Thymus (tissue), 11 donors: ENCODE measurements around the gene GSTP1. TPM values are rescaled to one million over a fixed set of nuclear protein-coding genes. Genes with fewer than 3 reads are reported as not detected.
"Not testable (repeated sequence)": the region's sequence is repeated elsewhere in the genome, so short reads cannot be mapped to it uniquely, and the experiment has no call there.

Experiments used
- DNase-seq, 9 donors: peaks; one replicate each; pipeline ENCODE4 v3.0.0-alpha.2; 2013; ENCODE audit warnings: low spot score in 9 of 9, low read depth in 6 of 9, missing footprints in 1 of 9
- H3K27ac ChIP-seq, 2 donors: one replicate each; pipeline ENCODE4 v1.5.1; 2013; ENCODE audit warnings: control low read depth in 1 of 2, low read depth in 1 of 2, low read length in 1 of 2, mild to moderate bottlenecking in 1 of 2, moderate library complexity in 1 of 2
- H3K27me3 ChIP-seq, 2 donors: one replicate each; pipeline ENCODE4 v1.5.1; 2013; ENCODE audit warnings: low read length in 1 of 2; ENCODE audit not compliant: control insufficient read depth in 2 of 2, insufficient read depth in 1 of 2
- H3K36me3 ChIP-seq, 2 donors: one replicate each; pipeline ENCODE4 v1.5.1; 2013; ENCODE audit warnings: low read length in 1 of 2, mild to moderate bottlenecking in 1 of 2, moderate library complexity in 1 of 2; ENCODE audit not compliant: control insufficient read depth in 2 of 2, insufficient read depth in 2 of 2
- H3K4me1 ChIP-seq, 2 donors: one replicate each; pipeline ENCODE4 v1.5.1; 2013; ENCODE audit warnings: low read length in 2 of 2; ENCODE audit not compliant: control insufficient read depth in 2 of 2, insufficient read depth in 2 of 2
- H3K4me3 ChIP-seq, 2 donors: one replicate each; pipeline ENCODE4 v1.5.1; 2013; ENCODE audit warnings: low read length in 2 of 2, control low read depth in 1 of 2, mild to moderate bottlenecking in 1 of 2
- H3K9me3 ChIP-seq, 2 donors: one replicate each; pipeline ENCODE4 v1.5.1; 2013; ENCODE audit warnings: low read length in 1 of 2, mild to moderate bottlenecking in 1 of 2; ENCODE audit not compliant: control insufficient read depth in 2 of 2, insufficient read depth in 1 of 2
- WGBS: extraction: QIAGEN DNeasy Blood & Tissue Kit; methylation state at CpG from one replicate; pipeline ENCODE4 v1.1.7; 2013; 5-methylcytosine and 5-hydroxymethylcytosine counted together
- polyA plus RNA-seq: library from polyadenylated mRNA; stranded (reverse); fragments of 200-250 nt; gene quantifications from one replicate; pipeline ENCODE4 v1.2.3, GENCODE V29; 2013
- total RNA-seq: library from RNA; stranded (reverse); fragments of 120-200 nt; gene quantifications from one replicate; pipeline ENCODE4 v1.2.4, GENCODE V29; 2013
- donor health status: healthy.

The GSTP1 gene
- total and polyA plus RNA-seq, 2 donors = 389 to 630 TPM

GRCh38 chr11:67619683-67620618 lies 36.3 kb downstream of the GSTP1 start:
- not testable (repeated sequence) for H3K9me3 ChIP-seq, H3K4me3 ChIP-seq, H3K27ac ChIP-seq, H3K36me3 ChIP-seq, H3K27me3 ChIP-seq, DNase-seq
- WGBS = 79% methylated on average over 33 of the region's 33 CpGs
- peaks cover 25 to 35% of the 10 kb centered on the region in 2 donors for H3K4me1 ChIP-seq

- not testable (repeated sequence) for H3K4me3 ChIP-seq, H3K9me3 ChIP-seq, H3K27ac ChIP-seq, DNase-seq, H3K36me3 ChIP-seq, H3K27me3 ChIP-seq
- H3K4me1 ChIP-seq = peaks cover 19 to 30% of the 10 kb centered on the region in 2 donors
- WGBS = 95% methylated on average over 13 of the region's 13 CpGs
Observed at GRCh38 chr11:67620621-67621020, 37.0 kb downstream of the GSTP1 start.

GRCh38 chr11:67621928-67622327 lies 38.3 kb downstream of the GSTP1 start:
- WGBS = 89% methylated on average over 3 of the region's 3 CpGs
- peaks cover 11 to 17% of the 10 kb centered on the region in 2 donors for H3K4me1 ChIP-seq
- DNase-seq, H3K27me3 ChIP-seq, H3K36me3 ChIP-seq, H3K9me3 ChIP-seq, H3K27ac ChIP-seq, H3K4me3 ChIP-seq: not testable (repeated sequence)

GRCh38 chr11:67622905-67623304 lies 39.3 kb downstream of the GSTP1 start:
- H3K4me3 ChIP-seq, H3K27me3 ChIP-seq, DNase-seq, H3K4me1 ChIP-seq, H3K36me3 ChIP-seq, H3K9me3 ChIP-seq, H3K27ac ChIP-seq: not testable (repeated sequence)
- WGBS = 93% methylated on average over 7 of the region's 7 CpGs

GRCh38 chr11:67623795-67624194 lies 40.2 kb downstream of the GSTP1 start:
- H3K4me3 ChIP-seq, H3K27me3 ChIP-seq, H3K27ac ChIP-seq, H3K4me1 ChIP-seq, H3K36me3 ChIP-seq, H3K9me3 ChIP-seq, DNase-seq: not testable (repeated sequence)
- 100% methylated on average over 1 of the region's 1 CpG for WGBS

- DNase-seq, H3K9me3 ChIP-seq, H3K4me3 ChIP-seq, H3K27me3 ChIP-seq, H3K27ac ChIP-seq, H3K36me3 ChIP-seq: not testable (repeated sequence)
- peaks cover 7 to 21% of the 10 kb centered on the region in 2 donors for H3K4me1 ChIP-seq
- 97% methylated on average over 10 of the region's 10 CpGs for WGBS
Observed at GRCh38 chr11:67626131-67626833, 42.7 kb downstream of the GSTP1 start.

- peaks cover 0 to 4% of the 10 kb centered on the region in 2 donors for H3K9me3 ChIP-seq
- H3K4me1 ChIP-seq = peaks cover 7 to 22% of the 10 kb centered on the region in 2 donors
- H3K36me3 ChIP-seq = no peaks in the 10 kb centered on the region
- H3K27me3 ChIP-seq = no peaks in the 10 kb centered on the region
- H3K4me3 ChIP-seq = no peak overlapping the region
- no peak overlapping the region for H3K27ac ChIP-seq
- no peak for DNase-seq
- WGBS = 97% methylated on average over 10 of the region's 10 CpGs
Observed at GRCh38 chr11:67626970-67627369, 43.4 kb downstream of the GSTP1 start.

GRCh38 chr11:67627441-67627811 lies 43.8 kb downstream of the GSTP1 start:
- Histone ChIP-seq H3K27me3 (no peaks in the 10 kb centered on the region), H3K9me3 (peaks cover 0 to 4% of the 10 kb centered on the region in 2 donors), H3K4me1 (peaks cover 7 to 22% of the 10 kb centered on the region in 2 donors), H3K4me3 (no peak overlapping the region), H3K36me3 (no peaks in the 10 kb centered on the region), H3K27ac (no peak overlapping the region)
- no peak for DNase-seq
- WGBS = 97% methylated on average over 6 of the region's 6 CpGs
